ENCODE measurements around the gene ZFAND3.

- no peak for TF ChIP-seq CTCF (IDR thresholded peaks at IDR 0.05)
- TF ChIP-seq RFX5 (IDR thresholded peaks at IDR 0.05), result no peak
- TF ChIP-seq RAD21 (conservative IDR thresholded peaks at IDR 0.05 in 1 of 2, IDR thresholded peaks at IDR 0.05 in 1 of 2), result no peak
- TF ChIP-seq USF2 (IDR thresholded peaks at IDR 0.05), result no peak
- no peak for TF ChIP-seq POLR2A (IDR thresholded peaks at IDR 0.05; ENCODE audit: low read length)
- TF ChIP-seq MAFK (IDR thresholded peaks at IDR 0.05; ENCODE audit: partially characterized antibody), result no peak
- TF ChIP-seq EHMT2 (IDR thresholded peaks at IDR 0.05; ENCODE audit: low read depth), result no peak
- no peak for TF ChIP-seq NFE2L2 (conservative IDR thresholded peaks at IDR 0.05; ENCODE audit: low read length)
These were observed 1.2 kb downstream of the ZFAND3 start for GRCh38 chr6:37820718-37821079.

Data from A549 (cell line).